CD14-positive monocyte (primary cell): Measurements from ENCODE around the gene CUEDC2. TPM values are rescaled to one million over a fixed set of nuclear protein-coding genes. Genes with fewer than 3 reads are reported as not detected.
A peak's percentile ranks its signal among the peaks of the same experiment; 100 is the strongest.

Experiments
- DNase-seq, 3 donors: peaks; one replicate each; pipeline ENCODE4 v3.0.0-alpha.2; 2011 to 2022
- H2AFZ ChIP-seq: 2 replicates; pipeline ENCODE4 v1.6.0; 2012; ENCODE audit warnings: mild to moderate bottlenecking, low read depth, low read length, inconsistent platforms; ENCODE audit not compliant: insufficient read depth, poor library complexity, severe bottlenecking
- H3K27ac ChIP-seq, 2 donors: 1 replicate in 1 of 2; 2 replicates in 1 of 2; pipeline ENCODE4 v1.5.1; 2012 to 2013; ENCODE audit warnings: low read length in 2 of 2, control low read depth in 1 of 2, inconsistent platforms in 1 of 2, low read depth in 1 of 2, mild to moderate bottlenecking in 1 of 2
- H3K27me3 ChIP-seq, 2 donors: one replicate each; pipeline versions ENCODE4 v1.6.0 to v1.6.1; 2011 to 2013; ENCODE audit warnings: low read length in 2 of 2; ENCODE audit not compliant: control insufficient read depth in 2 of 2, insufficient read depth in 2 of 2
- H3K36me3 ChIP-seq, 2 donors: replicated peaks in 1 of 2; 1 replicate in 1 of 2; 2 replicates in 1 of 2; pipeline versions ENCODE4 v1.5.1 to v1.6.1; 2012 to 2013; ENCODE audit warnings: low read length in 2 of 2, control low read depth in 1 of 2, inconsistent platforms in 1 of 2, mild to moderate bottlenecking in 1 of 2; ENCODE audit not compliant: insufficient read depth in 2 of 2, control insufficient read depth in 1 of 2
- H3K4me1 ChIP-seq, 2 donors: 1 replicate in 1 of 2; 2 replicates in 1 of 2; pipeline versions ENCODE4 v1.5.1 to v1.6.1; 2012 to 2013; ENCODE audit warnings: low read length in 2 of 2, control low read depth in 1 of 2, inconsistent platforms in 1 of 2, mild to moderate bottlenecking in 1 of 2, moderate library complexity in 1 of 2; ENCODE audit not compliant: insufficient read depth in 2 of 2, control insufficient read depth in 1 of 2
- H3K4me2 ChIP-seq: replicated peaks from 2 replicates; pipeline ENCODE3; 2012; ENCODE audit warnings: low read length, moderate library complexity, mild to moderate bottlenecking; ENCODE audit not compliant: poor library complexity, severe bottlenecking; ENCODE audit errors: extremely low read depth
- H3K4me3 ChIP-seq, 3 experiments: fragments of 200-600 bp in 1 of 3; sonication (generic) in 1 of 3; replicated peaks in 1 of 3; 1 replicate in 2 of 3; 2 replicates in 1 of 3; pipeline ENCODE4 v1.5.1; 2011 to 2013; ENCODE audit warnings: low read length in 3 of 3, mild to moderate bottlenecking in 3 of 3, control low read depth in 2 of 3, low read depth in 2 of 3, inconsistent platforms in 1 of 3, moderate library complexity in 1 of 3
- H3K79me2 ChIP-seq: 2 replicates; pipeline ENCODE4 v1.6.0; 2012; ENCODE audit warnings: mild to moderate bottlenecking, control low read depth, inconsistent platforms, low read length, moderate library complexity; ENCODE audit not compliant: insufficient read depth
- H3K9ac ChIP-seq: 2 replicates; pipeline ENCODE4 v1.6.0; 2017; ENCODE audit warnings: low read length, mild to moderate bottlenecking; ENCODE audit not compliant: insufficient read depth, poor library complexity, severe bottlenecking
- H3K9me3 ChIP-seq, 2 donors: replicated peaks in 1 of 2; 1 replicate in 1 of 2; 2 replicates in 1 of 2; pipeline versions ENCODE4 v1.5.1 to v1.6.1; 2012 to 2013; ENCODE audit warnings: low read length in 2 of 2, control low read depth in 1 of 2; ENCODE audit not compliant: control insufficient read depth in 1 of 2, insufficient read depth in 1 of 2
- H4K20me1 ChIP-seq: 2 replicates; pipeline ENCODE4 v1.6.0; 2012; ENCODE audit warnings: mild to moderate bottlenecking, low read length, control low read depth, moderate library complexity; ENCODE audit not compliant: insufficient read depth
- H3K27ac Mint-ChIP-seq, 7 donors: one replicate each; pipeline ENCODE4 v1.8.0; 2020; ENCODE audit warnings: mild to moderate bottlenecking in 7 of 7, mixed read lengths in 7 of 7, moderate library complexity in 6 of 7, inconsistent platforms in 2 of 7
- H3K27me3 Mint-ChIP-seq, 3 donors: one replicate each; pipeline ENCODE4 v1.8.0; 2021 to 2022; ENCODE audit warnings: low read depth in 3 of 3, mild to moderate bottlenecking in 3 of 3, mixed read lengths in 3 of 3, moderate library complexity in 3 of 3, inconsistent platforms in 1 of 3
- H3K36me3 Mint-ChIP-seq, 2 donors: one replicate each; pipeline ENCODE4 v1.8.0; 2020; ENCODE audit warnings: mixed read lengths in 2 of 2, inconsistent platforms in 1 of 2, mild to moderate bottlenecking in 1 of 2
- H3K4me1 Mint-ChIP-seq: one replicate; pipeline ENCODE4 v1.8.0; 2020; ENCODE audit warnings: mild to moderate bottlenecking, mixed read lengths
- H3K4me3 Mint-ChIP-seq, 2 donors: one replicate each; pipeline ENCODE4 v1.8.0; 2020; ENCODE audit warnings: mild to moderate bottlenecking in 2 of 2, mixed read lengths in 2 of 2, moderate library complexity in 1 of 2
- H3K9me3 Mint-ChIP-seq, 7 donors: one replicate each; pipeline ENCODE4 v1.8.0; 2020 to 2022; ENCODE audit warnings: mixed read lengths in 7 of 7, mild to moderate bottlenecking in 6 of 7, moderate library complexity in 6 of 7, inconsistent platforms in 2 of 7
- WGBS: methylation state at CpG from one replicate; pipeline ENCODE4 v1.1.5; 2013; ENCODE audit warnings: missing lambda C conversion rate; ENCODE audit not compliant: insufficient coverage; 5-methylcytosine and 5-hydroxymethylcytosine counted together
- intact Hi-C, 2 donors: fragments of 100-400 bp; cut with micrococcal nuclease; formaldehyde crosslinking; loops; one replicate each; pipeline versions ENCODE4 v1.15.0 to v1.15.1; 2023
- polyA plus RNA-seq, 3 donors: library from polyadenylated mRNA; depleted of rRNA in 1 of 3; unstranded in 2 of 3; stranded (reverse) in 1 of 3; fragments of 300-500 nt in 2 of 3; fragments of >200 nt in 1 of 3; fragmentation: Illumina TruSeq in 2 of 3; gene quantifications; 1 replicate in 2 of 3; 2 replicates in 1 of 3; pipeline ENCODE4 v1.2.3, GENCODE V29; 2012 to 2021
- TF ChIP-seq, protein P1 (sequence below): fragments of 200-600 bp; IDR thresholded peaks from one replicate; pipeline ENCODE4 v1.8.0; 2022; ENCODE audit warnings: antibody characterized with exemption, mild to moderate bottlenecking

Gene CUEDC2
- polyA plus RNA-seq, 3 donors: 58.5 to 70.2 (median 66.7) TPM

DNA sequence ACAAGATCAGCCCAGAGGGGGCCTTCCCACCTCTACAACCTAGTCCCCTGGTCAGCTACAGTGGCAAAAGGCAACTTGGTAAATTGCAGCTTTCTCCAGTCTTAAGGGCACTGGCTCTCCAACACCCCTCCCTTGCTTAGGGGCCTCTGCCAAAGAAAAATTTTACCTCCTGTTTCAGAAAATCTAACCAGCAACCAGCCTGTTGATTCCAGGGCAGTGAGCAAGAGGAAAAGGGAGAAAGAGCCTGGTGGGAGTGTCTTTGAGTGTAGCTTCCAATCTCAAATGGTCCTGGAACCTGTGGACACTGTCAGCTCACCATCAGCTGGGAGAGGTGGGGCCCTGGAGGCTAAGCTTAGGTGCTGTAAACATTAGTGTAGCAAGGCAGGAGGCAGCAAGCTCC lies 47.3 kb upstream of the CUEDC2 start:
- no peaks in the 10 kb centered on the region for H3K79me2 ChIP-seq
- H3K27me3 ChIP-seq: no peaks in the 10 kb centered on the region
- no peaks in the 10 kb centered on the region for H3K9me3 Mint-ChIP-seq
- peaks cover 67 to 72% of the 10 kb centered on the region in 2 donors for H3K36me3 Mint-ChIP-seq
- no peak overlapping the region for H2AFZ ChIP-seq
- TF ChIP-seq, protein P1, sequence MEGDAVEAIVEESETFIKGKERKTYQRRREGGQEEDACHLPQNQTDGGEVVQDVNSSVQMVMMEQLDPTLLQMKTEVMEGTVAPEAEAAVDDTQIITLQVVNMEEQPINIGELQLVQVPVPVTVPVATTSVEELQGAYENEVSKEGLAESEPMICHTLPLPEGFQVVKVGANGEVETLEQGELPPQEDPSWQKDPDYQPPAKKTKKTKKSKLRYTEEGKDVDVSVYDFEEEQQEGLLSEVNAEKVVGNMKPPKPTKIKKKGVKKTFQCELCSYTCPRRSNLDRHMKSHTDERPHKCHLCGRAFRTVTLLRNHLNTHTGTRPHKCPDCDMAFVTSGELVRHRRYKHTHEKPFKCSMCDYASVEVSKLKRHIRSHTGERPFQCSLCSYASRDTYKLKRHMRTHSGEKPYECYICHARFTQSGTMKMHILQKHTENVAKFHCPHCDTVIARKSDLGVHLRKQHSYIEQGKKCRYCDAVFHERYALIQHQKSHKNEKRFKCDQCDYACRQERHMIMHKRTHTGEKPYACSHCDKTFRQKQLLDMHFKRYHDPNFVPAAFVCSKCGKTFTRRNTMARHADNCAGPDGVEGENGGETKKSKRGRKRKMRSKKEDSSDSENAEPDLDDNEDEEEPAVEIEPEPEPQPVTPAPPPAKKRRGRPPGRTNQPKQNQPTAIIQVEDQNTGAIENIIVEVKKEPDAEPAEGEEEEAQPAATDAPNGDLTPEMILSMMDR: no peak
- intact Hi-C loops: loop anchor here (2.0 to 10.0 kb wide), 5 partner anchors 42 to 315 kb away; partner anchors contain the start of genes FBXL15 (in 1 of the 2) and NFKB2 (in 1 of the 2)
- peak overlapping the region in 6 of 7 donors; percentile 6 to 80 (median 58) for H3K27ac Mint-ChIP-seq
- H3K36me3 ChIP-seq: peaks cover 55 to 70% of the 10 kb centered on the region in 2 donors
- peak in 1 of 3 donors; percentile 2 for DNase-seq
- H3K27me3 Mint-ChIP-seq: no peaks in the 10 kb centered on the region
- H3K9me3 ChIP-seq: no peaks in the 10 kb centered on the region
- no peak overlapping the region for H3K9ac ChIP-seq
- no peak overlapping the region for H3K4me3 Mint-ChIP-seq
- H3K4me2 ChIP-seq: no peak overlapping the region
- peaks cover 0 to 6% of the 10 kb centered on the region in 2 donors for H3K4me1 ChIP-seq
- no peak overlapping the region for H3K4me3 ChIP-seq
- H3K4me1 Mint-ChIP-seq: peaks cover 9% of the 10 kb centered on the region
- H3K27ac ChIP-seq: peak overlapping the region; percentile 17 to 49
- H4K20me1 ChIP-seq: peaks cover 30% of the 10 kb centered on the region

DNA sequence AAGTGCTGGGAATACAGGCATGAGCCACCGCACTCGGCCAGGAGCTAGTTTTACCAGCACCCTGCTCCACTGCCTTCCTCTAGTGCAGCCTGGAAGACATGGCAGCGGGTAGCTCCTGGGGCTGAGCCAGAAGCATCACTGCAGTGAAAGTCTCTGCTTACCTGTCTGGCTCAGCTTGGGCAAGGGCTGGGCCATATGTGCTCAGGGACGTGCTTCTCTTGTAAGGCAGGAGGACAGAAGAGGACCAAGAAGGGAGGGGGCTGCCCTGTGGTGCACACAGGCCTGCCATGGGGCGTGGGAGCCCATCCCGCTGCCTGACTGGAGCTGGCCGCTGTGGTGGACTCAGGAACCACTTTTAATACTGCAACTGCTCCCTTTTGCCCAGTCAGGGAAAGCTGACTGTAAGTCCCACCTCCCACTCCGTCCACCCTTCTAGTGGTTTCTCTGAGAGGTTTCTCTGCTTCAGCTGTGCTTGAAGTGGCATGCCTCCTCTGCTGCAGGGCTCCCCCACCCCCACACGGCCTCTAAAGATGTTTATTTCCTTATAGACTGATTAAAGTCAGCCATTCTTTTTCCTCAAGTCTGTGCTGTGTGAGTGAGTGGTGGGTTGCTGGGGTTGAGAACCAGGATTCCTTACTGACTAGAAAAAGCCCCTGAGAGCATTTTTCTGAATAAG lies 44.2 kb upstream of the CUEDC2 start:
- Histone ChIP-seq H3K4me3 (no peak overlapping the region), H3K4me2 (no peak overlapping the region), H3K27me3 (no peaks in the 10 kb centered on the region), H3K27ac (no peak overlapping the region), H2AFZ (no peak overlapping the region), H3K9me3 (no peaks in the 10 kb centered on the region), H3K9ac (no peak overlapping the region), H3K4me1 (peaks cover 0 to 6% of the 10 kb centered on the region in 2 donors), H3K36me3 (peaks cover 24 to 51% of the 10 kb centered on the region in 2 donors), H4K20me1 (peaks cover 9% of the 10 kb centered on the region), H3K79me2 (no peaks in the 10 kb centered on the region)
- H3K36me3 Mint-ChIP-seq: peaks cover 50 to 56% of the 10 kb centered on the region in 2 donors
- WGBS: 84% methylated on average over 5 of the region's 9 CpGs
- H3K9me3 Mint-ChIP-seq: no peaks in the 10 kb centered on the region
- TF ChIP-seq, protein P1: no peak
- intact Hi-C loops: loop anchor here in 1 of 2 donors (5.0 to 10.0 kb wide), 2 partner anchors 39 to 82 kb away; partner anchors contain the start of gene NFKB2
- no peak overlapping the region for H3K4me3 Mint-ChIP-seq
- no peak overlapping the region for H3K27ac Mint-ChIP-seq
- H3K4me1 Mint-ChIP-seq: peaks cover 9% of the 10 kb centered on the region
- no peaks in the 10 kb centered on the region for H3K27me3 Mint-ChIP-seq
- peak in 1 of 3 donors; percentile 2 for DNase-seq
